SKM-1 (cell line): ENCODE data around the gene LRRC32.

ENCODE experiments used
- DNase-seq: peaks from one replicate; lab custom pipeline; 2025; ENCODE audit not compliant: unreplicated experiment; lab: John Stamatoyannopoulos, UW

LRRC32 gene, protein sequence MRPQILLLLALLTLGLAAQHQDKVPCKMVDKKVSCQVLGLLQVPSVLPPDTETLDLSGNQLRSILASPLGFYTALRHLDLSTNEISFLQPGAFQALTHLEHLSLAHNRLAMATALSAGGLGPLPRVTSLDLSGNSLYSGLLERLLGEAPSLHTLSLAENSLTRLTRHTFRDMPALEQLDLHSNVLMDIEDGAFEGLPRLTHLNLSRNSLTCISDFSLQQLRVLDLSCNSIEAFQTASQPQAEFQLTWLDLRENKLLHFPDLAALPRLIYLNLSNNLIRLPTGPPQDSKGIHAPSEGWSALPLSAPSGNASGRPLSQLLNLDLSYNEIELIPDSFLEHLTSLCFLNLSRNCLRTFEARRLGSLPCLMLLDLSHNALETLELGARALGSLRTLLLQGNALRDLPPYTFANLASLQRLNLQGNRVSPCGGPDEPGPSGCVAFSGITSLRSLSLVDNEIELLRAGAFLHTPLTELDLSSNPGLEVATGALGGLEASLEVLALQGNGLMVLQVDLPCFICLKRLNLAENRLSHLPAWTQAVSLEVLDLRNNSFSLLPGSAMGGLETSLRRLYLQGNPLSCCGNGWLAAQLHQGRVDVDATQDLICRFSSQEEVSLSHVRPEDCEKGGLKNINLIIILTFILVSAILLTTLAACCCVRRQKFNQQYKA

DNA sequence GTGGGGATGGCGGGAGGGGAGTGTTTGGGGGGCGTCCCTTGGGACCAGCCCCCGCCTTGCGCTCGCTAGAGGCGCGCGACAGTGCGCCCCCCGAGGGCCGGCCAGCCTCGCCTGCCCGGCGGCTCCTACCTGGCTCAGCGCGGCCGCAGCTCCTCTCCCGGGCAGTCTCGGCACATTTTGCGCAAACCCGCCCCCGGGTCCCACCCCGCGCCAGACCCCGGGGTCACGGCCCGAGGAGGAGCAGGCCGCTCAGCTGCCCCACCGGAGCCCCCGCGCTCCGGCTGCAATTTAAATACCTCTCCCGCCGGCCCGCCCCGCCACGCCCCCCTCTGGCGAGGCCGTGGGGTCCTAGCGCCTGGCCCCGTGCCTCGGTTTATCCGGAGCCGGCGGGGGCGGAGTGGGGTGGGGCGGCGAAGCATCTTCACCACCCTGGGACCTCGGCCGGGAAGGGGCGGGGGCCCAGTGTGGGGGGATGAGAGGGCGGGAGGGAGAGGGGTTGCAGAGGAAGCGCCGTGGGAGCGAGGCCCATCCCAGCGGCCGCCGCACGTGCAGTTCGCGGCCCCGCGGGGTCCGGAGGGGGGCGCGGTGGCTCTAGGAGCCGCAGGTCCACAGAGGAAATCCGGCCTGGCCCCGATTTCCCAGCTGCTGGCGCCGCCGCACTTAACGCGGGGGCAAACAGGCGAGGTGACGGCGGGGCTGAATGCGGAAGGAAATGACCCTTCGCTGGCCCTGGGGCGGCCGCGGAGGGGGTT is at the start of gene LRRC32:
TSS of gene LRRC32 (minus strand) at position 263 of the 752 bp plus-strand sequence. CDS start 4,793 bp downstream, outside the sequence.
- DNase-seq: peak; percentile 53

DNA sequence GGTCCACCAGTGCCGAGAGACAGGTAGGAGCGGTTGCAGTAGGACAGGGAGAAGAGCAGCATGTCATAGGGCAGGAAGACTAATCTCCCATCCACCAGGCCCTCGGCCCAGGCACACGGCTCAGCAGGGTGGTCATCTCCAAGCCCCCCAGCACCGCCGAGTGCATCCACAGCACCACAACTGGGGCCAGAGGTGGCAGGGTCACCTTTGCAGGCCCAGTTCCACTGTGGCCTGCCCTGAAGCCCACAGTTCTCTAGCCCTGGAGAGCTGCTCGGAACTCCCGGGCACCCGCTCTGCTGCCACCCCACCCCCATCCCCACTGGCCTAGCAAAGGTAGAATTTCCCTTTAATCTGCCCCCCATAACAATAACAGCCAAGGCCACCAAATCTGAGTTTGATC is 49.1 kb upstream of the LRRC32 start:
- DNase-seq: no peak

DNA sequence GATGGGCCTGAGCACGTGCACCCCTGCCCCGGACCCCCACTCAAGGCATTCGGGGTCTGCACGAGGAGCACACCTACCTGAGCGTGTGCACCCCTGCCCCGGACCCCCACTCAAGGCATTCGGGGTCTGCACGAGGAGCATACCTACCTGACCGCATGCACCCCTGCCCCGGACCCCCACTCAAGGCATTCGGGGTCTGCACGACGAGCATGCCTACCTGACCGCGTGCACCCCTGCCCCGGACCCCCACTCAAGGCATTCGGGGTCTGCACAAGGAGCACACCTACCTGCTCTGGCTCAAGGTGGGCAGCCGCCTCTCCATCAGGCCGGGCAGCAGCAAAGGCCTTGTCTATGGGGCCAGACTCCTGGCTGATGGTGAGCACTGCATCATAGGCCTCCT is 48.7 kb upstream of the LRRC32 start:
- no peak for DNase-seq

DNA sequence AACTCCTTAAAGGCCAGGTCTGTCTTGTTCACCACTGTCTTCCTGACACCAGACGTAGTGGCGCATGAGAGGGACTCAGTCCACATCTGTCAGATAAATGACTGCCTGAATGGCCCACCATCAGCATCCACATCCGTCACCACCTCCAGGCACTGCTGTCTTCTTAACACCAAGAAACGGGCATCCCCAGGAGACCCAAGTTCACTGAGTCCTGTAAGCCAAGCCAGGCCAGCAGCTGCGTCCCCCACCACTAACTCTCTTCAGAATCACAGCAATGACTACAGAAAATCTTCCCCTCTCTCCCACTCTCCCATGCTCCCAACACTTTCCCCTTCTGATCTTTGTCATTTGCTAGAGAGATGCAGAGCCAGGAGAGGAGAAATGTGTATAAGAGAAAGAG is 47.3 kb upstream of the LRRC32 start:
- DNase-seq: no peak

DNA sequence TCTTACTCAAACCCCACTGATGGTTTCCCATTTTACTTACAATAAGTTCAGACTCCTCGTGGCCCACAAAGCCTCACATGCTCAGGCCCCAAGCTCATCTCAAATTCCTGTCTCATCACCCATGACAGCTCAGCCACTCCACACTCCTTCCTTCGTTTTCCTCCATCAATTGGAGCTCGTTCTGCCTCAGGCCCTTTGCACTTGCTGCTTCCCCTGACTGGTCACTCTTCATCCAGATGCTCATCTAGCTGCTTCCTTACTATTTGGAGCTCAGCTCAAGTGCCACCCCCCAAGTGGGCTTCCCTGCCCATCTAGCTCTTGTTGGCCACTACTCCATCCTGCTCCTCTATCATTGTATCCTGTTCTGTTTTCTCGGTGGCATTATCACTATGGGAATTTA is 46.8 kb upstream of the LRRC32 start:
- no peak for DNase-seq

DNA sequence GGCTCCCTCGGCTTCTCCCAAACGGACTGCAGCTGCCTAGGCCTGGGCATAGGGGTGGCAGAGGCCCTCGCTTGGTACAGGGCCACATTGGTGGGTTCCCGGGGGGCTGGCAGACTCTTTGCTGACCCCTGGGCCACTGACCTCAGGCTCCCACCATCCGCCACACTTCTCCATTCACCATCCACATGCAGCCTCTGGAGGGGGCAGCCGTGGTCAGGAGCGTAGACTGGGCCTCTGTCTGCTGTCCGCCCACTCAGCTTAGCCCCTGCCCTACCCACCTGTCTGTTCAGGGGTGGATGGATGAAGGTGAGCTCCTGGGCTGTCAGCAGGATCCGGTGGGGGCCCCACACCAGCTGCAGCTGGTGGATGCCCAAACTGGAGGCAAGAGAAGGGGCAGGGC is 45.7 kb upstream of the LRRC32 start:
- DNase-seq: no peak

DNA sequence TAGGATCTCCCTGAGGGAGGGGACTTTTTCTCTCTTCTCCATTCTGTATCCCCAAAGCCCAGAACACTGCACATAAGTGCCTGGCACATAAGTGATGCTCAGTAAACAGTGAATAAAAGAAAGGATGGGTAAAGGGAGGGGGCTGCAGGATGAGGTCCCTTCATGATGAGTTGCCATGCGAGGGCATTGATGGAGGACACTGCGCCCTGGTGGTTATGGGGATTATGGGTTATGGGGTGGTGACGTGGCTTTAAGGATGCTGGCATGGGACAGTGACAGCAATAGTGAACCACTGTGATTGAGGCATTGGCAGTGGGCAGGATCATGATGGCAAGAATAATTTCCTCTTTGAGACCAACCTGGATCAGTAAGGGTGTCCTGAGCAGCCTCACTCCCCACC is 43.9 kb upstream of the LRRC32 start:
- no peak for DNase-seq

DNA sequence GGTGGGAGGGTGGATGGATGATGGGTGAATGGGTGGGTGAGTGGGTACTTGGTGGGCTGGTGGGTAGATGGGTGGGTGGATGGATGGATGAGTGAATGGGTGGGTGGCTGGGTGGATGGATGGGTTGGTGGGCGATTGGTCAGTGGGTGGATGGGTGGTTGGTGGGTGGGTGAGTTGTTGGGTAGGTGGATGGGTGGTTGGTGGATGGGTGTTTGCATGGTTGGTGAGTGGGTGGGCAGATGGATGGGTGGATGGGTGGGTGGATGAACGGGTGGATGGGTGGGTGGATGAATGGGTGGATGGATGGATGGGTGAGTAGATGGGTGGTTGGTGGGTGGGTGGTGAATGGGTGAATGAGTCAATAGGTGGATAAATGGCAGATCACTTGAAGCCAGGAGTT is 43.0 kb upstream of the LRRC32 start:
- DNase-seq: no peak

DNA sequence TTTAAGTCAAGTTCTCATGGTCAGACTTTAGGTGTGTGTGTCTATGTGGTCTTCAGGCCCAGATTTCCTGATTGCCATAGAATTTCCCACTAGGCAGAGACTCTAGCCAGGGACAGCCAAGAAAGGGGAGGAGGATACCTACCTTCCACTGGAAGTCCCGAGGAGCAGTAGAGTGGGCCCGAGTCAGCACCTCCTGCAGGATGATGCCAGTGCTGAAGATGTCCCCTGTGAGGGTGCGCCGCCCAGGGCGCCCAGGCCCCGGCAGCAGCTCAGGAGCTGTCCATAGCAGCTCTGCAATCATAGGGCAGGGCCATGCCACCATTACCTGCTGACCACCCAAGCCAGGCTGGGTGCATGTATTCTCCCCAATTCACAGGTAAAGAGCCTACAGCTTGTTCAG is 41.6 kb upstream of the LRRC32 start:
- DNase-seq: no peak

DNA sequence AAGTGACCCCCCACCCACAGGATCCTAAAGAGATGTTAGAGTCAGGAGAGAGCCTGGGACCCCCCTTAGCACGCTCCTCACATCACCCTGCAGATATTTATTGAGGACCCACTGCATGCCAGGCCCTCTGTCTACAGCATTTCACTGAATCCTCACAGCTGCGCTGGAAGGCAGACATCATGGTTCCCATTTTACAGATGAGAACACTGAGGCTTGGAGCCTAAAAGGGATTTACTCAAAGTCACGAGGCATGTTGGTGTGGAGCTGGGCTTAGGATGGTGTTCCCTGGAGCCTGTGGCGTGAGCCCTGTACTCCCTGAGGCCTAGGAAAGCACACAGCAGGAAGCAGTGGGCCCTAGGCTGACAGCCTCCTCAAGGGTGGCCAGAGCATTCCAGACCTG is 39.2 kb upstream of the LRRC32 start:
- DNase-seq: no peak

DNA sequence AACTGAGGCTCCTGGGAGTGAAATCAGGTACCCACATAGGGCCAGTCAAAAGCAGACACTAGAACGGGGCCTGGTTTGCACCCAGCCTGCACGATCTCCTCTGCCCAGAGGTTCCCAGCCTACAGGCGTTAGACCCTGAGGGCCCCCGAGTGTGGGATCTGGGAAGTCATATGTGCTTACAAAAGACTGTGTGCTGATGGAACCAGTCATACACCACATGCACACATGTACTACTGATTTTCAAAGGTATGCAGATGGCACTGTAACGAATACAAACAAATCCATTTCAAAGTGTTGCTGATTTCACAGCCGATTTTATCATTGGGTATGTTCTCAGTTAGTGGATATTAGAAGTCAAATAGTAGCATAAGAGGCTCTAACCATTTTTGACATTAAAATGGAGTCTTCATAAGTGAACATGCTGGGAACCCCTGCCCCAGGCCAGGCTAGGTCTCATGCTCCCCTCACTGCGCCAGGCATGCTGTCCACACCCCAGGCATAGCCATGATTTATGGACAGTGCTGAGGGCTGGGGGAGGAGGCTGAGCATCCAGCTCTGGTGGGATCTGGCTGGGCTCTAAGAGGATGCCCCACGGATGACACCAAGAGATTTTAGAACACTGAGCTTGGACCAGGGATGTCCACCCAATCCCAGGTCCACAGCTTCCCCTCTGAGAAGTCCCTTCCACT is 38.6 kb upstream of the LRRC32 start:
- no peak for DNase-seq

DNA sequence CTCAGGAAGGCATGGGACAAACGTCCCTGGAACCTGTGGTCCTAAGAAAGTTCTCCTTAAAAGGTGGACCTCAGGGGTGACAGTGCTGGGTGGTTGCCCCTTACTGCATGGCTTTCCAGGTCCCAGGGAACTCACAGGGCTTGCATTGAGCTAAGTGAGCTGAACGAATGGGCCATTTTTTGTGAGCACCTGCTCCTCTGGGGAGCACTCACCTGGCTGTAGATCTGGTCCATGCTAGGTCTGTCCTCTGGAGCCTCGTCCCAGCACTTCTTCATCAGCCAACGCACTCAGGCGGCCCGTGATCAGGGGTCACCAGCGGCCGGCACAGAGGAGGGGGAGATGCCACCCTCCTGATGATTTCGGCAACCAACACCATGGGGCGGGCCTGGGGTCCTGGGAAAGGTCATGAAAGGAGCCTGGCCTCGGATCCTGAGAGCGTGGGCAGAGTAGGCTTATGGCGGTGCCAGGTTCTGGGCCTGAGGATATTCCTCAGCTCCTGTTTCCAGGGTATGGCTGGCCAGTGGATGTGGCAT is 36.8 kb upstream of the LRRC32 start:
- no peak for DNase-seq

DNA sequence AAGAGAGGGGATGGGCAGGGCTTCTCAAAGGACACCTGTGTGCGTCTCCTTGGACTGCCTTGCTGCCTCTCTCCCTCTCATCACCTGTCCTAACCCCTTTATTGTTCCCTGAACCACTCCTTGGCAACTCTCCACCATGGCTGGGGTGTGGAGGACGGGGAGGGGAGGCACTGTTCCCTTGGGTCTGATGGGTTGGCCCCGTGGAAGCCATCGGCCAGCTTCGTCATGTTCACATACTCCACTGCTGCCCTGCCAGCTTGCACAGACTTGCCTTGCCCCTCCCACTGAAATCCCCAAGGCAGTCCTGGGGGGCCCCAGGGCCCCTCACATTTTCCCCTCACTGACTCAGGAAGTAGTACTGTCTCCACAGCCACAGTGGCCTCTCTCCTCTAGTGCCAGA is 36.1 kb upstream of the LRRC32 start:
- no peak for DNase-seq

DNA sequence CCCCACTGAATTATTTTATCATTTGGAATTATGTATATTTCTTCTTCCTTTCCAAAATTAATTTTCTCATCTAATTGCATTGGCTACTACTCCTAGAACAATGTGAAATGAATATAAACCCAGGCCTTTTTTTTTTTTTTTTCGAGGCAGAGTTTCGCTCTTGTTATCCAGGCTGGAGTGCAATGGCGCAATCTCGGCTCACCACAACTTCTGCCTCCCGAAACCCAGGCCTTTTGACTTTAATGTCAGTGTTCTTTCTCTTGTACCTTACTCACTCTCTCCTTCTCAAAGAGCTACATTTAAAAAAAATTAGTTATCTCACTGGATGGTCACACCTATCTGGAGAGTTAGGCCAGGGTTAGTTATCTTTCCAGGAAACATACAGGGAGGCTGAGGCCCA is 35.3 kb upstream of the LRRC32 start:
- DNase-seq: no peak

DNA sequence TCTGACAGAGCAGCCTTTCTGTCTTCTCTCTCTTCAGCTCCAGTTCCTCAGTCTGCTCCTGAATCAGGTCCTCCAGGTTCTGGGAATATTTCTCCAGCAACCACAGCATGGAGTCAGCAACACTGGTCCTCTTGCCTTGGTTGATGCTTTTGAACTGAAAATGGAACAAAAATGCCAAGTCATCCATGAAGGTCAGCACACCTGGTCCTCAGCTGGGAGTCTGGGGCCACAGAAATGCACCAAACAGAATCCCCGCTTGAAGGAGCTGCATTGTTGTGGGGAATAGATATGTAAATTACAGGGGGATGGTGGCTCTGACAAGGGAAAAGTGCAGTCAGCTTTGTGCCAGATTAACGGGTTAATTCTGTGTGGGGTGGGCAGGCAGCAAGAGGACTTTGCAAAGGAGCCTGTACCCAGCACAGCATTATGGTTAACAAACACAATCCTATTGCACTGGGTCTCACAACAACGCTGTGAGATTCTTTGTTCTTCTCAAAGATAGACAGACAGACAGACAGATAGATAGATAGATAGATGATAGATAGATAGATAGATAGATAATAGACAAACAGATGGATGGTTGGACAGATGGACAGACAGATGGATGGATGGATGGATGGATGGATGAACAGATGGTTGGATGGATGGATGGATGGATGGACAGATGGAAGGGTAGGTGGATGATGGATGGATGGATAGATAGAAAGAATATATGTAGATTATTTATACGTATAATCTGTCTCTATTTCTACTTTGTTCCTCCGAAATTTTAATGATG is 33.8 kb upstream of the LRRC32 start:
- DNase-seq: no peak

DNA sequence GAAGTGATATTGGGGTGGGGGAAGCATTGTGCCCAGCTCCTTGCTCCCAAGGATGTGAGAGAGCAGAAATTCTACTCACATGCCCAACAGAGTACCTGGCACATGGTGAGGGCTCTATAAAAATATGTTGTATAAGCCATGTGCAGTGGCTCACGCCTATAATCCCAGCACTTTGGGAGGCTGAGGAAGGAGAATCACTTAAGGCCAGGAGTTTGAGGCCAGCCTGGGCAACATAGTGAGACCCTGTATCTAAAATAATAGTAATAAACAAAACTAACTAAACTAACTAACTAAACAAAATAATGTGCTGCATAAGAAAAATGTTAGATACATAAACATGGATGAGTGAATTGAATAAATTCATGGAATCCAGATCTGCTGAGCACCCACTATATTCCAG is 33.2 kb upstream of the LRRC32 start:
- DNase-seq: no peak

DNA sequence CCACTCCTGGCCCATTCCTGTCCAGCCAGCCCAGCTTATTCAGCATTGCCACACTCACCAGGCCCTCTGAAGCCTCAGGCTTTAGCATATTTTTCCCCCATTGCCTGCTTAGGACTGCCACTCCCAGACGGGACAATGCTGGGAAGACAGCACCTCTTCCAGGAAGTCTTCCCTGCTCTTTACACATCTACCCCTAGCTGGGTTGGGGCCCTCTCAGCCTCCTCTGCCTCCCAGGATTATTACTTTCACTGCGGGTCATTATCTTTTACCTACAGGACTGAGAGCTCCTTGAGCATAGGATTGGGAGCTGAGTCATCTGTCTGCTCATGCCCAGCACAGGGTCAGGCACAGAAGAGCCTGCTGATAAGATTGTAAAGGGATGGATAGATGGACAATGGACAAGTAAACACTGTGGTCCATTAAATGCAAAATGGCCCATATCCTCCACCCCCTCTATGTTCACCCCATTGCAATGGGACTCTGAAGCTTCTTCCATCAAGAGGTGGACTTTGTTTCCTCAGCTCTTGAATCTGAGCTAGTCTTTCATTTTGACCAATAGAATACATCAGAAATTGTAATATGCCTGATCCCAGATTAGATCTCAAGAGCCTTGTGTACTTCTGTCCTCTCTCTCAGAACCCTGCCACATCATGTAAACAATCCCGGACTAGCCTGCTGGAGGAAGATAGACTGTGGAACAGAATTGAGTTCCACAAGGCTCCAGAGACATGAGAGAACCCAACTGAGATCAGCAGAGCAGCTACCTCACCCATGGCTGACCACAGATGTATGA is 32.0 kb upstream of the LRRC32 start:
- no peak for DNase-seq

DNA sequence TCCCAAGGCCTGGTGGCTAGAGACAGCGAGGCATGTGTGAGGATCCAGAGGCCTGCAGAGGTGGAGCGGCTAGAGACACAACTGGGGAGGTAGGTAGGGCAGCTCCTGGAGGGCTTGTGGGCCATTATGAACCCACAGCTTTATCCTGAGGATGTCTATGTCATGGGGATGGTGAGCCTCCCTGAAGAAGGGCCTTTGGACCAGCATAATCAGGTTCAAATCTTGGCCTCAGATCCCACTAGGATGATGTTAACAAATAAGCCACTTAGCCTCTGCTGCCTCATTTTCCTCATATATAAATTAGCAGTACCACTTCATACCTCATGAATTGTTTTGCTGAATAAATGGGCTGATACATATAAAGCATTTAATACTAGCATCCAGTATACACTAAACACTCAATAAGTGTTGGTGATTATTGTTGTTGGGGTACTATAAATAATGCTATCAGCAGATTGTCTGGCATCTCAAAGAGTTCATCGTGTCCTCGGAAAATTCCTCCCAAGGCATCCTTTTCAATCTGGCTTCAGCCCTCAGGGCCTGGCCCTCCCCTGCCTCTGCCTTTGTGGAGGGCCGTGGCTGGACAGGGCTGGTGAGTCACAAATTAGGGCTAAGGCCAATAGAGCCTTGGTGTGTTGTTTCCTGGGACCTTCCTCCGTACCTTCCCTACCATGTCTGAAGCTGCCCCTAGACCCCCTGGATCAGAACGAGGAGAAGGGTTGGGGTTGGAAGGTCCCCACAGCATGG is 30.9 kb upstream of the LRRC32 start:
- no peak for DNase-seq
